Transverse colon (tissue), 4 donors: ENCODE data around the gene PALB2.

ENCODE experiments used
- CTCF ChIP-seq, 5 experiments: fragments of 200-600 bp in 3 of 5; fragments of 450-650 bp in 2 of 5; sonication (generic) in 3 of 5; IDR thresholded peaks; 1 replicate in 2 of 5; 2 replicates in 3 of 5; pipeline ENCODE4 v1.5.1; 2016 to 2017; ENCODE audit warnings: antibody characterized with exemption in 5 of 5, inconsistent platforms in 3 of 5, mild to moderate bottlenecking in 2 of 5, moderate library complexity in 1 of 5
- POLR2A ChIP-seq: fragments of 450-650 bp; IDR thresholded peaks from one replicate; pipeline ENCODE4 v1.6.1; 2016; ENCODE audit warnings: antibody characterized with exemption, mild to moderate bottlenecking, moderate library complexity
- POLR2AphosphoS5 ChIP-seq, 3 donors: sonication (generic); formaldehyde crosslinking; IDR thresholded peaks; one replicate each; pipeline ENCODE4 v1.6.1; 2016; ENCODE audit warnings: antibody characterized with exemption in 3 of 3

GRCh38 chr16:23561586-23561985 is 79.5 kb downstream of the PALB2 start:
- TF ChIP-seq POLR2A, result no peak
- no peak for TF ChIP-seq CTCF (IDR thresholded peaks at IDR 0.05)
- TF ChIP-seq POLR2AphosphoS5 (IDR thresholded peaks at IDR 0.05), result no peak
